CD4-positive, alpha-beta T cell (primary cell): ENCODE results near the gene TMPRSS9. TPM values are rescaled to one million over a fixed set of nuclear protein-coding genes. Genes with fewer than 3 reads are reported as not detected.

Experiments
- ATAC-seq: fragments of 200-7000 bp; cut with Tn5 transposase; one replicate; pipeline ENCODE4 v1.10.0; 2022; ENCODE audit warnings: mild to moderate bottlenecking; ENCODE audit not compliant: poor library complexity
- CTCF ChIA-PET: fragments of 350-600 bp; sonication (Branson Sonifier 250); formaldehyde crosslinking; loops from one replicate; lab custom pipeline; 2021; ENCODE audit warnings: antibody characterized with exemption, inconsistent platforms; lab: Charles Lee
- POLR2A ChIA-PET: fragments of 350-600 bp; sonication (Branson Sonifier 250); formaldehyde crosslinking; loops from one replicate; lab custom pipeline; 2021; ENCODE audit warnings: antibody characterized with exemption, inconsistent platforms; lab: Charles Lee
- DNase-seq, 14 experiments: peaks; one replicate each; pipeline ENCODE4 v3.0.0-alpha.2; 2013 to 2020; ENCODE audit warnings: mixed read lengths in 2 of 14
- H3K27ac ChIP-seq, 2 donors: one replicate each; pipeline versions ENCODE4 v1.5.1 to v1.7.0; 2013; ENCODE audit warnings: low read length in 2 of 2, low read depth in 1 of 2, mild to moderate bottlenecking in 1 of 2
- H3K27me3 ChIP-seq, 2 experiments: 1 replicate in 1 of 2; 2 replicates in 1 of 2; pipeline versions ENCODE4 v1.6.1 to v1.7.0; 2013; ENCODE audit warnings: low read length in 2 of 2, control low read depth in 1 of 2, mild to moderate bottlenecking in 1 of 2, moderate library complexity in 1 of 2; ENCODE audit not compliant: insufficient read depth in 2 of 2, control insufficient read depth in 1 of 2
- H3K36me3 ChIP-seq: one replicate; pipeline ENCODE4 v1.6.1; 2013; ENCODE audit warnings: low read length, control low read depth; ENCODE audit not compliant: insufficient read depth
- H3K4me1 ChIP-seq: one replicate; pipeline ENCODE4 v1.6.1; 2013; ENCODE audit warnings: low read length, control low read depth; ENCODE audit not compliant: insufficient read depth
- H3K4me3 ChIP-seq: one replicate; pipeline ENCODE4 v1.5.1; 2013; ENCODE audit warnings: mild to moderate bottlenecking, low read length, moderate library complexity
- H3K9me3 ChIP-seq, 2 experiments: 1 replicate in 1 of 2; 2 replicates in 1 of 2; pipeline versions ENCODE4 v1.6.1 to v1.7.0; 2013; ENCODE audit warnings: low read length in 2 of 2, mild to moderate bottlenecking in 2 of 2, control low read depth in 1 of 2, moderate library complexity in 1 of 2; ENCODE audit not compliant: control insufficient read depth in 1 of 2, insufficient read depth in 1 of 2
- H3K27ac Mint-ChIP-seq: one replicate; pipeline ENCODE4 v1.8.0; 2020; ENCODE audit warnings: mixed read lengths
- H3K27me3 Mint-ChIP-seq: one replicate; pipeline ENCODE4 v1.8.0; 2021; ENCODE audit warnings: mixed read lengths
- H3K36me3 Mint-ChIP-seq: one replicate; pipeline ENCODE4 v1.8.0; 2021; ENCODE audit warnings: low read depth, mixed read lengths
- H3K4me1 Mint-ChIP-seq: one replicate; pipeline ENCODE4 v1.8.0; 2021; ENCODE audit warnings: low read depth, mixed read lengths
- H3K4me3 Mint-ChIP-seq: one replicate; pipeline ENCODE4 v1.8.0; 2020; ENCODE audit warnings: mild to moderate bottlenecking, mixed read lengths
- H3K9me3 Mint-ChIP-seq: one replicate; pipeline ENCODE4 v1.8.0; 2020; ENCODE audit warnings: mixed read lengths
- intact Hi-C, 2 experiments: fragments of 100-400 bp; cut with DNase I in 1 of 2; cut with micrococcal nuclease in 1 of 2; formaldehyde crosslinking; loops; one replicate each; pipeline versions ENCODE4 v1.15.1 to v1.9.0; 2023 to 2025; cut with DNase I, micrococcal nuclease
- total RNA-seq, 174 experiments: library from RNA in 2 of 174; stranded (reverse) in 2 of 174; gene quantifications; one replicate each; pipeline ENCODE4 v1.2.3 and lab custom pipeline; 2021 to 2026
- TF ChIP-seq, protein P1 (sequence below): fragments of 200-600 bp; IDR thresholded peaks from one replicate; pipeline ENCODE4 v1.8.0; 2022; ENCODE audit warnings: antibody characterized with exemption, mild to moderate bottlenecking

The TMPRSS9 gene
- total RNA-seq, 2 experiments from 2014 or later, result not detected

GRCh38 chr19:2363419-2363818 is 3.4 kb downstream of the TMPRSS9 start:
- H3K36me3 ChIP-seq, result no peaks in the 10 kb centered on the region
- no peak overlapping the region for H3K27ac ChIP-seq
- ChIA-PET POLR2A (no interaction called here), CTCF (no interaction called here)
- TF ChIP-seq, protein P1, sequence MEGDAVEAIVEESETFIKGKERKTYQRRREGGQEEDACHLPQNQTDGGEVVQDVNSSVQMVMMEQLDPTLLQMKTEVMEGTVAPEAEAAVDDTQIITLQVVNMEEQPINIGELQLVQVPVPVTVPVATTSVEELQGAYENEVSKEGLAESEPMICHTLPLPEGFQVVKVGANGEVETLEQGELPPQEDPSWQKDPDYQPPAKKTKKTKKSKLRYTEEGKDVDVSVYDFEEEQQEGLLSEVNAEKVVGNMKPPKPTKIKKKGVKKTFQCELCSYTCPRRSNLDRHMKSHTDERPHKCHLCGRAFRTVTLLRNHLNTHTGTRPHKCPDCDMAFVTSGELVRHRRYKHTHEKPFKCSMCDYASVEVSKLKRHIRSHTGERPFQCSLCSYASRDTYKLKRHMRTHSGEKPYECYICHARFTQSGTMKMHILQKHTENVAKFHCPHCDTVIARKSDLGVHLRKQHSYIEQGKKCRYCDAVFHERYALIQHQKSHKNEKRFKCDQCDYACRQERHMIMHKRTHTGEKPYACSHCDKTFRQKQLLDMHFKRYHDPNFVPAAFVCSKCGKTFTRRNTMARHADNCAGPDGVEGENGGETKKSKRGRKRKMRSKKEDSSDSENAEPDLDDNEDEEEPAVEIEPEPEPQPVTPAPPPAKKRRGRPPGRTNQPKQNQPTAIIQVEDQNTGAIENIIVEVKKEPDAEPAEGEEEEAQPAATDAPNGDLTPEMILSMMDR, result no peak
- peaks cover 16 to 19% of the 10 kb centered on the region in 2 experiments for H3K27me3 ChIP-seq
- Mint-ChIP-seq H3K4me1 (peaks cover 6% of the 10 kb centered on the region), H3K27ac (no peak overlapping the region), H3K4me3 (no peak overlapping the region), H3K27me3 (peaks cover 16% of the 10 kb centered on the region), H3K36me3 (no peaks in the 10 kb centered on the region), H3K9me3 (no peaks in the 10 kb centered on the region)
- H3K9me3 ChIP-seq, result peaks cover 0 to 13% of the 10 kb centered on the region in 2 experiments
- peaks cover 10% of the 10 kb centered on the region for H3K4me1 ChIP-seq
- DNase-seq (no peak), ATAC-seq (no peak)
- intact Hi-C loops, result no loop called here
- H3K4me3 ChIP-seq, result no peak overlapping the region

GRCh38 chr19:2365201-2365970 is 5.3 kb downstream of the TMPRSS9 start:
- Mint-ChIP-seq H3K27me3 (peaks cover 14% of the 10 kb centered on the region), H3K36me3 (no peaks in the 10 kb centered on the region), H3K9me3 (no peaks in the 10 kb centered on the region), H3K4me1 (peaks cover 5% of the 10 kb centered on the region), H3K4me3 (no peak overlapping the region), H3K27ac (no peak overlapping the region)
- intact Hi-C loops, result no loop called here
- POLR2A ChIA-PET, result no interaction called here
- H3K27me3 ChIP-seq, result peaks cover 11 to 16% of the 10 kb centered on the region in 2 experiments
- no peak overlapping the region for H3K4me3 ChIP-seq
- CTCF ChIA-PET, result no interaction called here
- H3K27ac ChIP-seq, result no peak overlapping the region
- ATAC-seq, result no peak
- peaks cover 6 to 23% of the 10 kb centered on the region in 2 experiments for H3K9me3 ChIP-seq
- H3K4me1 ChIP-seq, result peaks cover 11% of the 10 kb centered on the region
- TF ChIP-seq, protein P1, result no peak
- no peaks in the 10 kb centered on the region for H3K36me3 ChIP-seq
- DNase-seq, result no peak

GRCh38 chr19:2371656-2372055 is 11.6 kb downstream of the TMPRSS9 start:
- ATAC-seq, result no peak
- DNase-seq, result no peak
- no peaks in the 10 kb centered on the region for H3K9me3 Mint-ChIP-seq

More at GRCh38 chr19:2371656-2372055, 11.6 kb downstream of the TMPRSS9 start:
- no peaks in the 10 kb centered on the region for H3K27me3 ChIP-seq
- no peaks in the 10 kb centered on the region for H3K36me3 ChIP-seq
- peaks cover 4% of the 10 kb centered on the region for H3K27me3 Mint-ChIP-seq
- H3K36me3 Mint-ChIP-seq, result no peaks in the 10 kb centered on the region
- no peak overlapping the region for H3K4me3 ChIP-seq
- H3K4me1 Mint-ChIP-seq, result no peaks in the 10 kb centered on the region
- H3K27ac ChIP-seq, result no peak overlapping the region
- intact Hi-C loops, result no loop called here
- peaks cover 4% of the 10 kb centered on the region for H3K4me1 ChIP-seq
- no peak overlapping the region for H3K4me3 Mint-ChIP-seq
- peaks cover 6 to 29% of the 10 kb centered on the region in 2 experiments for H3K9me3 ChIP-seq
- ChIA-PET POLR2A (no interaction called here), CTCF (no interaction called here)
- H3K27ac Mint-ChIP-seq, result no peak overlapping the region
- TF ChIP-seq, protein P1, result no peak
